Hematopoietic multipotent progenitor cell treated with erythropoietin and hydrocortisone succinate and interleukin-3 and kit ligand, for 6 days (in vitro differentiated cells): ENCODE results near the gene DNM3.

ENCODE experiments used
- DNase-seq: peaks from one replicate; pipeline ENCODE4 v3.0.0-alpha.2; 2015

DNM3 gene

DNA sequence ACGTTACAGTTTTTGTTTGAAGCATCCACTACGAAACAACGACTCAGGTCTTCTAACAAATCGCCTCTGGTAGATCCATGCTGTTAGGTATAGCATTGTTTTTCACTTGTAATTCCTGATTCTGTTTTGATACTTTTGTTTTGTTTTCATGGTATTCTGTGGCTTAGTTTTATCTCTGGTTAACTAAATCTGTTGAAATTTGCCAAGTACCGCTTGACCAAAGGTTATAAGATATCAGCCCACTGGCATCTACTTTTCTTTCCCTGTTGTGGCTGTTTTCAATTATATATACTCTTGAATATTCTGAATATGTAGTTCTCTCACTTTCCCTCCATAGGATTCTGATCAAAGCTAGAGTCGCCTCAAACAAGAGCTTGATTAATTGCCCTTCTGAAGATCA, 304.4 kb downstream of the DNM3 start:
- DNase-seq: no peak

DNA sequence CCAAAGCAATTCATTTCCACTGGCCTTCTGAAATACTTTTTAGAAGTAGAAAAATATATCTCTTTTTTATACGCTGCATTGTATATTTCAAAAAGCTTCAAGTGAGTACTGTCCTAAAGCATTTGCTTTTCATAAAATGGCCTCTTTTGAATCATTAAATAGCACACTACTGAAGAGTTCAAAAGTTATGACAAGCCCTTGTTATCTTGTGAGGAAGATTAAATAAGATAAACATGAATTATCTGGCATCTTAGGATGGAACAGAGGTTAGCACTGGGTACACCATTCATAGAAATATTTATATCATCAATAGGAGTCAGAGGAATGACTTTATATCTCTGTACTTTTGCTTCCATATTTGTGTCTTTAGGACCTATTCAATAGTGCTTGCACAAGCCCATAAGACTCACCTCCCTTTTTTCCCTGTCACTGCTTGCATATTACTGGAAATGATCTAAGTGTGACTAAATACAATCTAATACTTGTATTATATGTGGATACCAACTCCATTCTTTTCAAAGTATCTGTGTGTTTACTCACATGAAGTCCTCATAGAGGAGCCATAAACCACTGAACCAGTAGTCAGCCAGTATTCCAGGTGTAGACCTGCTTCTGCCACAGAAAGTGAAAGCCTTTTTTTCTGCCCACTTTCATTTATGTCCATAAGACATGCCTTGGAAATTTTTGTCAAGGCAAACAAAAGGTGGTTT, 305.0 kb downstream of the DNM3 start:
- no peak for DNase-seq

DNA sequence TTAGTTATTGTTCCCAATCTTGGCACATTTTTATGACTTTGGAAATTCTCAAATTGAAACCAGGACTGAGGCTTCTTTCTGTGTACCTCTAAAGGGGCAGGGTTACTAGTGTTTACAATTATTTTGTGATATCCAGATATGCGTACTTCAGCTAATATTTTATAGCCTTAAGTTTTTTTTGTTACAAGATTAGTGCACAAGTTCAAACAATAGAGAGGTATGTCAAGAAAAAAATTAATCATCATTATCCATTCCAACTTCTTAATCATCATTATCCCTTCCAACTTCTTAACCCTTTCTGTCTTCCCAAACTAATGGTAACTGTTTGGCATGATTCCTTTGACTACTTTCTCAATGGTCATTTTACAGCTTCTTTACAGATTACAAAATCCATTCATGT, 306.2 kb downstream of the DNM3 start:
- no peak for DNase-seq

DNA sequence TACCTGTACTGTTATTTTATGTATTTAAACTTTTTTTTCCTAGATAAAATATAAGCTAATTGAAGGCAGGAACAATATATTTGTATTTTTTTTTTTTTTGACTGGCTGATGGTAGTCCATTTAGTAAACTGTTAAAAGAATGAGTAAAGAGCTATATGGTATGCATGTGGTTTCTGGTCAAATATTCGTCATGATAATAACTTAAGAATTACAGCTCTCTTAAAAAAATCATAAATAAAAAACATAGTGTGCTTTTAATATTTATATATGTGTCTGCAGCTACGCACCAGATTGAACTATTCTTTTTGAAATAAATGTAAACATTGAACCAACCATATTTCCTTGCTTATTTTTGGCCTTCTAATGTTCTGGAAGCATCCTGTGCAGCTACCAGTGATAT, 306.9 kb downstream of the DNM3 start:
- no peak for DNase-seq

DNA sequence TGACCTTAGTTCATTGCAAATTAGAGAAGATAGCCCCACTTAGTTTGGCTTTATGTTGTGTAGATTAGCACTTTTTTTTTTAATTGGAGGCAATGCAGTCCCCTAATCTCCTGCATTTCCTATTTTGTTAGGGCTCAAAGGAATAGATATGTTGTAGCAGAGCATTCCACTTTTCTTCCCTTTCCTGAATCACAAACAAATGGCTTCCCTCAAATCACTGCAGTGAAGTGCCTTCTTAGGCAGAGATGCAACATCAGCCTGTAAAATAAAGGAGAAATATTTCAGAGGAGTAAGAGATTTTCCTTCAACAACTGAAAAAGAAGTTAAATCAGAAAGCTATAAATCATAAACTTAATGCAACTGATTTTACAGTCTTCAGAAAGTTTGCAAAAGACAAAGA, 307.4 kb downstream of the DNM3 start:
- no peak for DNase-seq

DNA sequence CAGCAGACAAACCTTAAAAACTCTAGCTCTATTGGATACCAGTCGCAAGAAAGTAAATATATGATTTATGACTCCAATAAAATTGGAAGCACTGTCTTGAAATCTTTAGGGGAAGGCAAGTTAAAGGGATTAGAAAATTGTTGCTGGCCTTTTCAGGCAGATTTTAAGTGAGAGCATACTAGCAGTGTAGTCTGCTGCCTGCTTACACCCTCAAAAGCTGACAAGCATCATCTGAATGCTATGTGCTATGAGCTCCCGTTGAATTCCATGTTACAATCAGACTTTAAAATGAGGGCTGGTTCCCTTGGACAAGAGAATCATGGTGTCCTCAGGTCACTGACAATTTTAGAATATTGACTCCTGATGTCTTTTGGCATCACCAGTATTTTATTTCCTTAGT, 308.0 kb downstream of the DNM3 start:
- DNase-seq: no peak

DNA sequence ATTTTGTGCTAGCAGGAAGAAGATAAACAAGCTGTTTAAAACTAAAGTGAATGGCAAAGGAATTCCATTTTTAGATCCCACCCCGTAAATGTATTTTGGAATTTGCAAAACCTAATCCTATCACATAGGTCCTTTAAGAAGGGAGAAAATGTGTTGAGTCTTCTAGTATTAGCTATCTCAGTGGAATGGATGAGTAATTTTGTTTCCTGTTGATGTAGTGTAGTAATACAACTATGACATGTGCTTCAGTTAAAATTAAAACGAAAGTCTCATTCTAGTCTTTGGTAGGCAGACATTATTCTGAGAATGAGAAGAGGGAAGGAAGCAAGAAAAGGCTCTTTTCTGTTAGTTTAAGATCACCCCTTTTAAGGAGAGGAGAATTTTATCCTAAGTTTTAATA, 313.3 kb downstream of the DNM3 start:
- peak; percentile 19 for DNase-seq

DNA sequence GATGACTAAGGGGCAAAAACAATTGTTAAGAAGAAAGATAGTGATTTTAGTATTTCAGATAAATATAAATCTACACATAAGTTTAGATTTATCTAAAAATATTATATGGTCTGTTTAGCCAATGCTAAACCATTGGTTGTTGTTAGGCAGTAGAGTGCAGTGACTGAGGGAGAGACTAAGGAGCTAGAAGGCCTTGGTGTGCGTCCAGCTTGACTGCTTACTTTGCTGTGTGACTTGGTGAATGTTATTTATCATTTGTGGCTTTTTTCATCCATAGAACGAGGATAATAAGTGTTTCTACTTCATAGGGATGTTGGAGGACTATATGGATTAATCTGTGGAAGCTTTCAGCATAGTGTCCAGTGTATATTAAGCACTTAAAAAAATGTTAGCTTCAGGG, 314.5 kb downstream of the DNM3 start:
- DNase-seq: no peak

DNA sequence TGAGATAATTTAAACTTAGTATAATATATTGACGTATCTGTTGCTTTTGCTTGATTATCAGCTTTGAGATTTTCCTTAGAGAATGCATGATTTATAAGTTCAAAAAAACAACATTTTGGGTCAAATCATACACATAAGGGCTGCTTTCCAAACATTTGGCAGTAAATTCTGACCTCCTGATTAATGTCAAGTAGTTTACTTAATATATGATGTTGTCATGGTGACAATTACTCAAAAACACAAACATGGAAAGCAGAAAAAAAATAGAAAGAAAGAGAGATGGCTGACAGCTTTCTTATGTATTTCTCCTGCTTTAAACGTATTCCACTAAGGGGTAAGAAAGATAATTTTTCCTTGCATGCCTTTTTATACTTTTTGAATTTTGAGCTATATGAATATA, 320.9 kb downstream of the DNM3 start:
- no peak for DNase-seq

DNA sequence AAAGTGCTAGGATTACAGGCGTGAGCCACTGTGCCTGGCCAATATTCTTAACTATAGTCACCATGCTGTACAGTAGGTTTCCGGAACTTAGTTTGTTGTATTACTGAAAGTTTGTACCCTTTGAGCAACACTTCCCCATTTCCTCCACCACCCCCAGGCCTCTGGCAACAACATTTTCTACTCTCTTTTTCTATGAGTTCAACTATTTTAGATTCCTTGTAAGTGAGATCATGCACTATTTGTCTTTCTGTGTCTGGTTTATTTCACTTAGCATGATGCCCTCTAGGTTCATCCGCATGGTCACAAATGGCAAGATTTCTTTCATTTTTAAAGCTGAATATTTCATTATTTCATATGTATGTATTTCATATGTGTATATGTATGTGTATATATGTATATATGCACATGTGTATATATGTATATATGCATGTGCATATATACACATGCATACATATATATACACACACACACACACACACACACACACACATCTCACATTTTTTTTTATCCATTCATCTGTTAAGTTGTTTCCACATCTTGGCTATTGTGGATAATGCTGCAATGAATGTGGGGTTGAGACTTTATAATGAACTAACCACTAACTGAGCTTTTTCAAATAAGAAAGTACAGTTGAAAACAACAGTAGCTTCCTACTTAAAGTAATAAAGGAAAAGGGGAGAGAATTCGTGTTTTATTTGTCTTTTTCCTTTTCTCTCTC, 322.4 kb downstream of the DNM3 start:
- DNase-seq: no peak

DNA sequence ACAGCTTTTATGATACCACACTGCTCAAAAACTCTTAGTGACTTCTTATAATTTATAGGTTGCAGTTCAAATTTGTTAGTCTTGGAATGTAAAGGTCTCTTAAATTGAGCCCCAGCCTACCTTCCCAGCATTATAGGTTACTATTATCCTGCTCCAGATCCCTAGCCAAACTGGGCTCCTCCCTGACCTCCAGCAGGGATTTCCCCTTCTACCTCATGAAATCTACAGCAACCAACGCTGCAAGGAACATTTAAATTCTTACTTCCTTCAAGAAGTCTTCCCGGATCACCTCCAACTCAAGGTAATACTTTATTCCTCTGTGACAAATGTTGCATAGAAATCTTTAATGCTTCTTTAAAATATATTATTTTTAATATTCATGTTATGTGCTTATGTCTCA, 324.1 kb downstream of the DNM3 start:
- no peak for DNase-seq

DNA sequence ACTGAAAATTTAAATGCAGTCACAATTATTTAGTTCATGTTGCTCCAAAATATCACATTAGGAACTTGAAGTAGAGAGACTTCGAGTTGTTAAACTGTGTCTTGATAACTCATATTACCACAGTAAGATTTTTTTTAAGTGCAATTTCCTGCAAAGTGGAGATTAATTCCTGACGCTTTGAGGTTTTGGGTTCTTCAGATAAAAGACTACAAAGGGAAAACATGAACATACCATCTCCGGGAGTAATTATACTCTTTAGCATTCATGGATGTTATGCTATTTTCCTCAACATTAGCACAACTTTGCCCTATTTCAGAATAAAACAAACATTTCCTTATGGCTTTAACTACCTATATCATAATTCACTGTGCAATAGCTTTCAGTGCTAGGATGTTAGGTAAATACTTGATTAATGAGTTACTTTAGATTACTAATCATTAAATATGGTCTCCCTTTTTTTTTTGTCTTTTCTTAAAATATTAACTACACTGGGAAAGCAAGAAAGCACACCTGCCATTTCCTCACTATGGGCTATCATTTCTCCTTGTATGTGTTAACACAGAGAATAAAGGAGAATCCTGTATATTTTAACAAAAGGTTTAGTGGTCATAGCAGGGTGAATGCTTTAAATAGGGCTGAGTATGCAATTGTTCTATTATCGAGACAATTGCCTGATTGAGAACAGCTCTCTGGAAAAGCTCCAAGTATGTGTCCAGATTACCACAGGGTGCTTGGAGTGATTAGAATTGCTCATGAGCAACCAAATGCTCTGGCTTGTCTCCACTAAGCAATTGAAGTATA, 326.7 kb downstream of the DNM3 start:
- DNase-seq: peak; percentile 32

DNA sequence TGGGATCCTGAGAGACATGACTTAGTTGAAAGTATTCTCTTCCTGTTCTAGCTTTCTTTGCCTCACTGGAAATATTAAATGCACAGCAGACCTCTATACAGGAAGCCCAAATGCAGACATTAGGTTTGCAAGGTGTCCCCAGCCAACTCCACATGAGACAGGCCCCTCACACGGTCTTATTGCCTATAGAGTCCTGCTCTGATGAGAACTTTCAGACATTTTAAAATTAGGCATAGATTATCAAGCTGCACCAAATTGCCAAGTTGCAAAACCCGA, 327.2 kb downstream of the DNM3 start:
- DNase-seq: no peak

DNA sequence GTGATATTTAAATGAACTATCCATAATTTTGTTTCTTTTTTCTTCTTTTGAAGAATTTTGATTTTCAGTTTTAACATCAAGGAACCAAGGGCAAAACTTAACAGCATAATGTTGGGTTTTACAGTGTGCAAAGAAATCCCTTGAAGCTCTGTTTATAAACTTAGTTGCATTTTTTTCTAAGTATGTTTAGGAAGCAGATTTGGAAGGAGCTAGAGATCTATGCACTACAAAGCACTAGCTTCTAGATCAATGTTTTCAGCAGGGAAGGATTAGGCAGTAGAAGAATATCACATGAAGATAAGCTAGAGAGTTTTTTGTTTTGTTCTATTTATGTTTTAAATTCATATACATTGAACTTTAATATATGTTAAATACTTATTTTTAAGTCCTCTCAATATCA, 328.5 kb downstream of the DNM3 start:
- DNase-seq: no peak

DNA sequence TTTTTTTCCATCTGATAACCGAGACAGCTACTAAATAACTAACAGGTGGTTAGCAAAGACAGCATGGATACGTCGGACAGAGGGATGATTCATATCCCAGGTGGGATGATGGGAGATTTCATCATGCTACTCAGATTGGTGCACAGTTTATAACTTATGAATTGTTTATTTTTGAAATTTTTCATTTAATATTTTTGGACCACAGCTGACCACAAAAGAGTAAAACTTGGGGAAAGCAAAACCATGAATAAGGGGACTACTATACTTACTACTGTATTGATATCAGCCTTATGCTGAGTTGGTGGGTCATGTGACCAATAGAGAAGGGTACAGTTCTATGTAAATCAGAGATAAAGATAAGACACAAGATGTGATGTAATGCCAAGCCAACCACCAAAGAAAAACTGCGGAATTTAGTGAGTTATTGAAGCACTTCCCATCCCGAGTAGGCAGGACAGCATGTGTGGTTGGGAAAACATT, 331.1 kb downstream of the DNM3 start:
- DNase-seq: no peak

DNA sequence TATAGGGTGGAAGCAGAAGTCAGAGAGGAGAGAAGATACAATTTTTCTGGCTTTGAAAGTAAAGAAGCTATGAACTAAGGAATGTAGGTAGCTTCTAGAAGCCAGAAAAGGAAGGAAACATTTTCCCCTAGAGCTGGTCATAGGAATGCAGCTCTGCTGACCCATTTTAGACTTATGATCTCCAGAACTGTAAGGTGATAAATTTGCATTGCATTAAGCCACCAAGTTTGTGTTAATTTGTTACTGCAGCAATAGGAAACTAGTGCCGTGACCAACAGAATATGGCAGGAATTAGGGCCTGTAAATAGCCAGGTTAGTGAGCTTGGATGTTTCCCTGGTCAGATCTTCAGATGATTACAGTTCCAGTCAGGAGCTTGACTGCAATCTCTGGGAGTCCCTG, 334.9 kb downstream of the DNM3 start:
- DNase-seq: no peak

DNA sequence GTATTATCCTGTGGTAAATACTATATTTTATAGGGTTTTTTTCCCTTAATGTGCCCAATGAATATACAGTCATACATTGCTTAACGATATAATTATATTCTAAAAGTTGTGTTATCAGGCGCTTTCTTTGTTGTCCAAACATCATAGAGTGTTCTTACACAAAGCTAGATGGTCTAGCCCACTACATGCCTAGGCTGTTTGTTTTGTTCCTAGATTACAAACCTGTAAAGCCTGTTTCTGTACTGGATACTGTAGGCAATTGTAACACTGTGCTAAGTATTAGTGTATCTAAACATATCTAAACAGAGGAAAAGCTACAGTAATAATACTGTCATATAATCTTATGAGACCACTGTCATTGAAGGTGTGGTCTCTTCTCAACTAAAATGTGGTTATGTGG, 336.6 kb downstream of the DNM3 start:
- no peak for DNase-seq

DNA sequence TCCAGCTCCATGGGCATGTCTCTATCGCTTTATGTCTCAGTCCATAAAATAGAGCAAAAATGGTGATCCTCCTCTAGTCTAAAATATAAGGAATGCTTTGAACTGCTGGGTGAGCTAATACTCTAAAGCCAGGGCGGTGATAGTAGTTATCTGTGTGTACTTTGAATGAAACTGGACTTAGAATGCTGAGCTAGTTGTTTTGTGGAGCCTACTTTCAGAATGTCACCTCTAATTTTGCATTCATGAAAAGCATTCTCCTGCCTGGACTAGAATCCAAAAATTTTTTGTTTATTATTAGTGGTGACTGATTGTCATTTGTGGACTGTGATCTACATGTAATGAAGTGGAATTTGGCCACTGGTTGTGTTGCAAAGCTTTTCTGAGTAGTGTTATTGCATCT, 337.6 kb downstream of the DNM3 start:
- DNase-seq: no peak

DNA sequence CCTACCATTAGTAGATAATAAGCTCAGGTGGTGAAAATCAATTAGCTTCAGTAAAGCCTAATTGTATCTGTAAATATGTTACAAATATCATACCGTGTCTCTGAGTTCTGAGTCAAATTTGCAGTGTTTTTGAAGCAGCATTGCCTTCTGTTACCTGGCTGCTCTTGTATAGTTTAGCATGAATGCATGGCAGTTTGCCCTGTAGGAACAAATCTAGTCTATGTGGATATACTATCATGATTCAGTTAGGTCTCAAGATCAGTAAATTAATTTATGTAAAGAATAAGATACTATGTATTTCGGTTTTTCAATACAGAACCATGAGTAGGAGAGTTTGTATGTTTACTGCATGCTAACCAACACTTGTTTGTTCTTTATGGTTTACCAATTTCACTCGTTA, 338.6 kb downstream of the DNM3 start:
- no peak for DNase-seq

DNA sequence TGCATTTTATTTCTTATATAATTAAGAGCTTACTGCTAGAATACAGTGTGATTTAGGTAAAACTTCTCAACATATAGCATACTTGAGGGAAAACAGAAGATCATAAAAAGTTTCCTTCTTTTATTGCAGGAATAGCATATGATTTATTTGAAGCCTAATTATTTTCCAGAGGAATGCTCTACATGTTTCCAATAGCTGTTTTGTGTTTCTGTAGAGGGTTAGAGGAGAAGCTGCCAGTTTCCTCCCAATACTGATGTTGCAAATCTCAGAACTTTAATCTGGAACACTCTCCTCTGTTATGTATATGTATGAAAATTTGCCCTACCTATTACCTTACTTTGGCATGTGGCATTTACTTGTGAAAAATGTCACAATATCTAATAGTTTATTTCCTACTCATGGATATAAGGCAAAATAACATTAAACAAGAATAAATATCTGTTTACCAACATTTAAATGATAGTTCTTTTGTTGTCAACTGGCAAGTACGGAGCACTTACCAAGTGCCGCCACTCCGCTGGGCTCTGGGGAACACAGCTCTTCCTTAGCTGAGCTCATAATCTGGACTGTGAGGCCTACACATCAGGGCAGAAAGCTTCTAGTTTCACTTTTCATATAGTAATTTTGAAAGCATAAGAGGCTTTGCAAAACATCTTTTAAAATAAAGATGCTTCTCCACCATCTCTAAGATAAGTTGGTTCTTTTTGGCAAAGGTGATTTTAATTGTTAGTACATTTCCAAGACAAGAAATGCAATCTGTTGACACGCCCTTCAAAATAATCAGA, 339.4 kb downstream of the DNM3 start:
- DNase-seq: peak; percentile 39

DNA sequence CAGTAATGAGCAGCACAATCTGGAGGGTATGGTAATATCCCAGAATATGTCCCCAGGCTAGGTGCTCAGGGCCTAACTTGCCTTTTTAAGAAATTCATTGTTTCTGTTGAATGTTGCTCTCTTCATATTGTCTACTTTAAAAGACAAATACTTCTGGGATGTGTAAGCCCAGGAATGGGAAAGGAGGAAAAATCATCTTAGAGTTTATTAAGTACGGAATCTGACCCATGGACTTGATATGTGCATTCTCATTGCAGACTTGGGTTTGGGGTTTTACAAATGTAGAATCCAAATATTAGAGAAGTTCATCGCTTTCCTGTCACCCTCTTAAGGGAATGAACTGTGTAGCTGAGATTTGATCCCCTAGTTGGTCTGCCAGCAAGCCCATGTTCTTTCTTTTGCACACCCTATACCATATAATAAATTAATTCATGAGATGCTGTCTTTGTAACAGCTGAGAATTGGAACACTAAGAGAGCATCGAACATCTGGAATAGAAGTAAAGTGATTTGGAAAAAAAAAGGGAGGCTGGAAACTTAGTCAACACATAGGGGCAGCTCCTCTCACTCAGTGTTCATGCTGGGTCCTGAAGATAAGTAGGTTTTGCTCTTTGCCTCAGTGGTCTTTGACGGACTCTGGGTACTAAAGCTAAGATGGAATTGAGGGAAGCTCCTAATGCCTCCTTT, 343.4 kb downstream of the DNM3 start:
- DNase-seq: no peak

DNA sequence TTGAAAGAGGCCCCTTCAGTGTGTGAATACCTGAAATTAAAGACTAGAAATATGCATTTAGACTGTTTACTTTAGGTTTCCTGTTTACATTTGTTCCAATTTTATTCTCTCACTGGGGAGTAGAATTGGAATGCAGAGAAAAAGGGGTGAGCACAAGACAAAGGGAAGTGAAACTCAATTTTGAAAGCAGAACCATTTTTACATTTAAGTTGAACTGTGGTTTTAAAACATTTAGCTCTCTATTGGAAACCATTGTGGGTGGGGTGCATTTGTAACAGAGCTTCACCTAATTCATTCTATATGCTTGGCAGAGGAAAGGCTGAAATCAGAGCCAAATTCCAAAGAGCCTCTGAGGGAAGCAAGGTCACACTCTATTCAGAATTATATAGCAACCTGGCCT, 343.9 kb downstream of the DNM3 start:
- DNase-seq: no peak

DNA sequence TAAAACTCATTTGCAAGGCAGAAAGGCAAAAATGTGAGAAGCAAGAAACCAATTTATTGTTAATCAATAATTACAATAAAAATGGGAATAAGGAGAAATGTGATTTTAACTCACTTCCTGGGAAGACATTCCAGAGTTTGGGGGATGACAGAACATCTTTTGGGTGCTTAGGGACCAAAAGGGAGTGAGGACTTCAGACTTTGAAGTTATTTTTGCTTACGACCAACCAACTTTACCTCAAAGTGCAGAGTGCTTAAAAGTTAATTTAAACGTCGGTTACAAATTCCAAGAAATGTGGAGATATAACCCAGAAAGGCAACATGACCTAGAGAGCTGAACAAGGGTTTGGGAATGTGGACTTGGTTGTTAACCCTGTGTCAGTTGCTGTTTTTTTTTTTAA, 344.7 kb downstream of the DNM3 start:
- DNase-seq: no peak
